Panc1 (cell line): ENCODE measurements around the gene TBATA. TPM values are rescaled to one million over a fixed set of nuclear protein-coding genes. Genes with fewer than 3 reads are reported as not detected.

Source experiments
- ATAC-seq: fragments of 200-7000 bp; cut with Tn5 transposase; 2 replicates; pipeline ENCODE4 v1.9.1; 2020; ENCODE audit warnings: mild to moderate bottlenecking, moderate library complexity
- BruUV-seq: library from RNA; stranded (reverse); fragments of 400-500 nt; replicated peaks from 2 replicates; lab custom pipeline; 2021; lab: Mats Ljungman, UMichigan
- CTCF ChIA-PET: fragments of 300-600 bp; sonication (Branson Sonifier 250); formaldehyde crosslinking; loops from one replicate; lab custom pipeline; 2022; ENCODE audit warnings: antibody characterized with exemption; lab: Charles Lee
- POLR2A ChIA-PET: fragments of 300-600 bp; sonication (Branson Sonifier 250); formaldehyde crosslinking; loops from one replicate; lab custom pipeline; 2022; ENCODE audit warnings: antibody characterized with exemption; lab: Charles Lee
- DNase-seq: peaks from one replicate; pipeline ENCODE4 v3.0.0-alpha.2; 2010; ENCODE audit warnings: low read depth, low spot score
- H3K27ac ChIP-seq: 2 replicates; pipeline ENCODE4 v1.5.1; 2011; ENCODE audit warnings: mild to moderate bottlenecking, low read length, inconsistent platforms
- H3K27me3 ChIP-seq: fragments of 200-500 bp; sonication (Bioruptor generic); 2 replicates; pipeline ENCODE4 v1.6.0; 2014; ENCODE audit warnings: low read length, inconsistent platforms; ENCODE audit not compliant: control insufficient read depth, insufficient read depth
- H3K36me3 ChIP-seq: fragments of 200-500 bp; sonication (Bioruptor generic); 2 replicates; pipeline ENCODE4 v1.5.1; 2014; ENCODE audit warnings: inconsistent platforms, mild to moderate bottlenecking, low read length, moderate library complexity; ENCODE audit not compliant: control insufficient read depth, insufficient read depth
- H3K4me1 ChIP-seq: 2 replicates; pipeline ENCODE4 v1.5.1; 2011; ENCODE audit warnings: inconsistent platforms, mild to moderate bottlenecking, low read length, moderate library complexity; ENCODE audit not compliant: control insufficient read depth, insufficient read depth
- H3K4me3 ChIP-seq, 2 experiments: 2 replicates each; pipeline ENCODE4 v1.5.1; 2011 to 2012; ENCODE audit warnings: low read depth in 2 of 2, low read length in 2 of 2, mild to moderate bottlenecking in 2 of 2, inconsistent platforms in 1 of 2, moderate library complexity in 1 of 2
- H3K9me3 ChIP-seq: fragments of 200-500 bp; sonication (Bioruptor generic); 2 replicates; pipeline ENCODE4 v1.5.1; 2014; ENCODE audit warnings: low read depth, mild to moderate bottlenecking, inconsistent platforms, low read length, moderate library complexity; ENCODE audit not compliant: control insufficient read depth, insufficient read depth
- POLR2AphosphoS5 ChIP-seq: IDR thresholded peaks from 2 replicates; pipeline ENCODE4 v1.6.1; 2012; ENCODE audit warnings: mild to moderate bottlenecking, low read depth, low read length, moderate library complexity
- SIN3A ChIP-seq: IDR thresholded peaks from 2 replicates; pipeline ENCODE4 v1.6.1; 2012; ENCODE audit warnings: low read depth, mild to moderate bottlenecking, low read length, moderate library complexity, borderline replicate concordance; ENCODE audit not compliant: insufficient read depth
- TCF7L2 ChIP-seq: IDR thresholded peaks from 2 replicates; pipeline ENCODE4 v1.6.1; 2011; ENCODE audit warnings: mild to moderate bottlenecking, low read depth, low read length, inconsistent platforms
- in situ Hi-C: cut with HindIII; loops from 2 replicates; pipeline ENCODE4 v1.10.0; 2016; ENCODE audit warnings: low sequenced_read_pairs, low pct_unique_long_range_greater_than_20kb
- intact Hi-C: fragments of 100-400 bp; cut with micrococcal nuclease; formaldehyde crosslinking; loops from one replicate; pipeline ENCODE4 v1.10.0; 2022; ENCODE audit not compliant: unreplicated experiment
- total RNA-seq: library from RNA; stranded (reverse); gene quantifications from one replicate; pipeline ENCODE4 v1.2.1, GENCODE V29; 2021; ENCODE audit not compliant: unreplicated experiment
- TF ChIP-seq, protein P1 (sequence below): fragments of 450-650 bp; IDR thresholded peaks from 2 replicates; pipeline ENCODE4 v1.5.1; 2017; ENCODE audit warnings: mild to moderate bottlenecking
- TF ChIP-seq, protein P2 (sequence below), 2 experiments: IDR thresholded peaks; 2 replicates each; pipeline ENCODE4 v1.6.1; 2011 to 2012; ENCODE audit warnings: low read depth in 2 of 2, control low read depth in 1 of 2, low read length in 1 of 2, mild to moderate bottlenecking in 1 of 2, moderate library complexity in 1 of 2; ENCODE audit not compliant: insufficient read depth in 1 of 2

TBATA gene
- total RNA-seq, 1 experiment from 2014 or later, result not detected

DNA sequence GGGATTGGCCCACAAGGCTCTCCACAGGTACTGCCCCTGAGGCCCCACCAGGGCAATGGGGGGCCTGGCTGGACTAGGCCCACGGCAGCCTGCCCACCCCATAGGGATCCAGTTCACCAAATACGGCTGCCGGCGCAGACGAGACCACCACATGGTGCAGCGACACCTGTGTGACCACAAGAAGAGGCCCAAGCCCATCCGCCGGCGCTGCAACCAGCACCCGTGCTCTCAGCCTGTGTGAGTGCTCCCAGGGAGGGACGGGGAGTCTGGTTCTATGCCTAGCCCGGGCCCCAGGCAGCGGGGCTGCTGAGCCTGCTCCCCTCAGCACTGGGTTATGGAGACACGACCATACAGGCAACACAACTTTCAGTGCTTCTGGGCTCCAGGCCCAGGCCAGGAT is 33.2 kb downstream of the TBATA start:
- H3K9me3 ChIP-seq, result no peaks in the 10 kb centered on the region
- in situ Hi-C loops (no loop called here), intact Hi-C loops (loop anchor here (10.0 kb wide), 1 partner anchor 127 kb away; no protein-coding TSS in a partner anchor)
- no peak for ATAC-seq
- no peak for TF ChIP-seq POLR2AphosphoS5
- no peak for TF ChIP-seq SIN3A
- TF ChIP-seq TCF7L2, result no peak
- TF ChIP-seq, protein P1, sequence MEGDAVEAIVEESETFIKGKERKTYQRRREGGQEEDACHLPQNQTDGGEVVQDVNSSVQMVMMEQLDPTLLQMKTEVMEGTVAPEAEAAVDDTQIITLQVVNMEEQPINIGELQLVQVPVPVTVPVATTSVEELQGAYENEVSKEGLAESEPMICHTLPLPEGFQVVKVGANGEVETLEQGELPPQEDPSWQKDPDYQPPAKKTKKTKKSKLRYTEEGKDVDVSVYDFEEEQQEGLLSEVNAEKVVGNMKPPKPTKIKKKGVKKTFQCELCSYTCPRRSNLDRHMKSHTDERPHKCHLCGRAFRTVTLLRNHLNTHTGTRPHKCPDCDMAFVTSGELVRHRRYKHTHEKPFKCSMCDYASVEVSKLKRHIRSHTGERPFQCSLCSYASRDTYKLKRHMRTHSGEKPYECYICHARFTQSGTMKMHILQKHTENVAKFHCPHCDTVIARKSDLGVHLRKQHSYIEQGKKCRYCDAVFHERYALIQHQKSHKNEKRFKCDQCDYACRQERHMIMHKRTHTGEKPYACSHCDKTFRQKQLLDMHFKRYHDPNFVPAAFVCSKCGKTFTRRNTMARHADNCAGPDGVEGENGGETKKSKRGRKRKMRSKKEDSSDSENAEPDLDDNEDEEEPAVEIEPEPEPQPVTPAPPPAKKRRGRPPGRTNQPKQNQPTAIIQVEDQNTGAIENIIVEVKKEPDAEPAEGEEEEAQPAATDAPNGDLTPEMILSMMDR, result no peak
- TF ChIP-seq, protein P2, sequence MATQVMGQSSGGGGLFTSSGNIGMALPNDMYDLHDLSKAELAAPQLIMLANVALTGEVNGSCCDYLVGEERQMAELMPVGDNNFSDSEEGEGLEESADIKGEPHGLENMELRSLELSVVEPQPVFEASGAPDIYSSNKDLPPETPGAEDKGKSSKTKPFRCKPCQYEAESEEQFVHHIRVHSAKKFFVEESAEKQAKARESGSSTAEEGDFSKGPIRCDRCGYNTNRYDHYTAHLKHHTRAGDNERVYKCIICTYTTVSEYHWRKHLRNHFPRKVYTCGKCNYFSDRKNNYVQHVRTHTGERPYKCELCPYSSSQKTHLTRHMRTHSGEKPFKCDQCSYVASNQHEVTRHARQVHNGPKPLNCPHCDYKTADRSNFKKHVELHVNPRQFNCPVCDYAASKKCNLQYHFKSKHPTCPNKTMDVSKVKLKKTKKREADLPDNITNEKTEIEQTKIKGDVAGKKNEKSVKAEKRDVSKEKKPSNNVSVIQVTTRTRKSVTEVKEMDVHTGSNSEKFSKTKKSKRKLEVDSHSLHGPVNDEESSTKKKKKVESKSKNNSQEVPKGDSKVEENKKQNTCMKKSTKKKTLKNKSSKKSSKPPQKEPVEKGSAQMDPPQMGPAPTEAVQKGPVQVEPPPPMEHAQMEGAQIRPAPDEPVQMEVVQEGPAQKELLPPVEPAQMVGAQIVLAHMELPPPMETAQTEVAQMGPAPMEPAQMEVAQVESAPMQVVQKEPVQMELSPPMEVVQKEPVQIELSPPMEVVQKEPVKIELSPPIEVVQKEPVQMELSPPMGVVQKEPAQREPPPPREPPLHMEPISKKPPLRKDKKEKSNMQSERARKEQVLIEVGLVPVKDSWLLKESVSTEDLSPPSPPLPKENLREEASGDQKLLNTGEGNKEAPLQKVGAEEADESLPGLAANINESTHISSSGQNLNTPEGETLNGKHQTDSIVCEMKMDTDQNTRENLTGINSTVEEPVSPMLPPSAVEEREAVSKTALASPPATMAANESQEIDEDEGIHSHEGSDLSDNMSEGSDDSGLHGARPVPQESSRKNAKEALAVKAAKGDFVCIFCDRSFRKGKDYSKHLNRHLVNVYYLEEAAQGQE (IDR thresholded peaks at IDR 0.05; ENCODE audit: insufficient read depth in 1 of 2, low read depth in 2 of 2, low read length in 1 of 2), result no peak
- no TSS peak for BruUV-seq
- ChIA-PET CTCF (no interaction called here), POLR2A (no interaction called here)
- H3K27ac ChIP-seq, result no peak overlapping the region
- no peaks in the 10 kb centered on the region for H3K4me1 ChIP-seq
- H3K36me3 ChIP-seq, result no peaks in the 10 kb centered on the region
- H3K4me3 ChIP-seq, result no peak overlapping the region
- no peaks in the 10 kb centered on the region for H3K27me3 ChIP-seq
- DNase-seq, result no peak

DNA sequence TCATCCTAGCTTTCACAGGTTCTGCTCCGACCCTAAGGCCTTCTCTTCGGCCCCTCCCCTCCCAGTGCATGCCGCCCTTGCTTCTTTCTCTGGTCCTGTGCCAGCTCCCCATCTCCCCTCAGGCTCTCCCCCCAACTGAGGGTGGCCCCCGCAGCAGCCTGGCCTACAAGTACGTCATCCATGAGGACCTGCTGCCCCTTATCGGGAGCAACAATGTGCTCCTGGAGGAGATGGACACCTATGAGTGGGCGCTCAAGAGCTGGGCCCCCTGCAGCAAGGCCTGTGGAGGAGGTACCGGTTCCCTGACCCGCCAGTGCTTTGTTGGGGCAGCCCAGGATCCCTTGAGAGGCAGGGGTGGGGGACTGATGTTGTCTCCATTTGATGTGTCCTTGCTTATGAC is 33.8 kb downstream of the TBATA start:
- no peak for ATAC-seq
- H3K27me3 ChIP-seq, result no peaks in the 10 kb centered on the region
- ChIA-PET POLR2A (no interaction called here), CTCF (no interaction called here)
- H3K4me1 ChIP-seq, result no peaks in the 10 kb centered on the region
- intact Hi-C loops, result loop anchor here (10.0 kb wide), 1 partner anchor 127 kb away; no protein-coding TSS in a partner anchor
- H3K4me3 ChIP-seq, result no peak overlapping the region
- no peak overlapping the region for H3K27ac ChIP-seq
- H3K36me3 ChIP-seq, result no peaks in the 10 kb centered on the region
- H3K9me3 ChIP-seq, result no peaks in the 10 kb centered on the region
- in situ Hi-C loops, result no loop called here
- TF ChIP-seq SIN3A, result no peak
- DNase-seq, result no peak
- BruUV-seq, result no TSS peak

DNA sequence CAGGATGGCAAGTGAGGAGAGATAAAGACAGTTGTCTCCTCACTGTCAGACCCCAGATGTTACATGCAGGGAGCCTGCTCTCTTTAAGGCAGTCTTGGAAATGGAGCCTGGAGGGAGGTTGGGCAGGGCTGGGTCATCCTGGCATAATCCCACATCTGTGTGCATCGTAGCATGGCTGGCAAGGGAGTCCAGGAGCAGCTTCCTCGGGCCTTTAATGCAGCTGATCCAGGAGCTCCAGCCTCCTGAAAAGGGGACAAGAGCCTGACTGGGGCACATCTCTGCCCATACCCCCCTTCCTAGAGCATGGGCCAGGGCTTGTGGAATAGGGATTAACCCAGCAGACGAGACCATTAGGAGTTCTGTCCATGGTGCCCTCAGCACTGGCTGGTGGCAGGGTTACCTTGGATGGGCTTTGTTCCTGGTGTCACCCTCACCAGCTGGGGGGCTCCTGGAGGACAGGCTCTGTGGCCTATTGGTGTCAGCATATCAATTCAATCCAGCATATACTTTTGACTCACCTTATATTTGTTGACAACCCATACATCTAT is 34.9 kb downstream of the TBATA start:
- ChIA-PET POLR2A (no interaction called here), CTCF (interaction anchor here (0.7 kb wide), 1 partner anchor 10 kb away, joined by 3 read pairs; no protein-coding TSS in a partner anchor)
- BruUV-seq, result no TSS peak
- in situ Hi-C loops (no loop called here), intact Hi-C loops (loop anchor here (10.0 kb wide), 1 partner anchor 125 kb away; no protein-coding TSS in a partner anchor)
- Histone ChIP-seq H3K36me3 (no peaks in the 10 kb centered on the region), H3K27me3 (no peaks in the 10 kb centered on the region), H3K9me3 (0 out of 2 replicates have a peak, but pooled peaks cover 4% of the 10 kb centered on the region), H3K4me3 (no peak overlapping the region), H3K27ac (no peak overlapping the region), H3K4me1 (no peaks in the 10 kb centered on the region)
- ATAC-seq (no peak), DNase-seq (no peak)
- TF ChIP-seq POLR2AphosphoS5 (no peak), SIN3A (no peak), TCF7L2 (no peak)
- TF ChIP-seq, protein P1, result no peak
- TF ChIP-seq, protein P2 (IDR thresholded peaks at IDR 0.05; ENCODE audit: insufficient read depth in 1 of 2, low read depth in 2 of 2, low read length in 1 of 2), result no peak
